Ascending aorta (tissue), 2 donors: Measurements from ENCODE around the gene CCDC183. TPM values are rescaled to one million over a fixed set of nuclear protein-coding genes. Genes with fewer than 3 reads are reported as not detected.
"Not testable (repeated sequence)": the region's sequence is repeated elsewhere in the genome, so short reads cannot be mapped to it uniquely, and the experiment has no call there.

Source experiments
- DNase-seq, 2 donors: peaks; one replicate each; pipeline ENCODE4 v3.0.0-alpha.2; 2019; ENCODE audit warnings: low spot score in 2 of 2
- H3K27ac ChIP-seq, 2 donors: fragments of 200-600 bp; sonication (generic); one replicate each; pipeline ENCODE4 v1.5.1; 2016 to 2017; ENCODE audit warnings: mild to moderate bottlenecking in 1 of 2
- H3K27me3 ChIP-seq: fragments of 200-600 bp; sonication (generic); one replicate; pipeline ENCODE4 v1.5.1; 2017
- H3K36me3 ChIP-seq, 2 donors: fragments of 200-600 bp; sonication (generic); one replicate each; pipeline ENCODE4 v1.5.1; 2016
- H3K4me1 ChIP-seq, 2 donors: fragments of 200-600 bp; sonication (generic); one replicate each; pipeline ENCODE4 v1.5.1; 2016 to 2017; ENCODE audit warnings: mild to moderate bottlenecking in 1 of 2
- H3K4me3 ChIP-seq, 2 donors: fragments of 200-600 bp; sonication (generic); one replicate each; pipeline ENCODE4 v1.5.1; 2016 to 2017; ENCODE audit warnings: mild to moderate bottlenecking in 1 of 2
- H3K9me3 ChIP-seq, 2 donors: fragments of 200-600 bp; sonication (generic); one replicate each; pipeline ENCODE4 v1.5.1; 2016
- intact Hi-C: fragments of 100-400 bp; cut with DNase I; formaldehyde crosslinking; loops from one replicate; pipeline ENCODE4 v1.15.1; 2023
- total RNA-seq: library from RNA; depleted of rRNA; stranded (reverse); fragments of >200 nt; gene quantifications from one replicate; pipeline ENCODE4 v1.1.0, GENCODE V29; 2016
- TF ChIP-seq, protein P1 (sequence below), 3 experiments: fragments of 200-600 bp in 2 of 3; fragments of 450-650 bp in 1 of 3; sonication (generic) in 2 of 3; IDR thresholded peaks; one replicate each; pipeline ENCODE4 v1.5.1; 2016 to 2019; ENCODE audit warnings: antibody characterized with exemption in 3 of 3, mild to moderate bottlenecking in 1 of 3, moderate library complexity in 1 of 3

The CCDC183 gene
- total RNA-seq, 1 donor from 2014 or later, result not detected

DNA sequence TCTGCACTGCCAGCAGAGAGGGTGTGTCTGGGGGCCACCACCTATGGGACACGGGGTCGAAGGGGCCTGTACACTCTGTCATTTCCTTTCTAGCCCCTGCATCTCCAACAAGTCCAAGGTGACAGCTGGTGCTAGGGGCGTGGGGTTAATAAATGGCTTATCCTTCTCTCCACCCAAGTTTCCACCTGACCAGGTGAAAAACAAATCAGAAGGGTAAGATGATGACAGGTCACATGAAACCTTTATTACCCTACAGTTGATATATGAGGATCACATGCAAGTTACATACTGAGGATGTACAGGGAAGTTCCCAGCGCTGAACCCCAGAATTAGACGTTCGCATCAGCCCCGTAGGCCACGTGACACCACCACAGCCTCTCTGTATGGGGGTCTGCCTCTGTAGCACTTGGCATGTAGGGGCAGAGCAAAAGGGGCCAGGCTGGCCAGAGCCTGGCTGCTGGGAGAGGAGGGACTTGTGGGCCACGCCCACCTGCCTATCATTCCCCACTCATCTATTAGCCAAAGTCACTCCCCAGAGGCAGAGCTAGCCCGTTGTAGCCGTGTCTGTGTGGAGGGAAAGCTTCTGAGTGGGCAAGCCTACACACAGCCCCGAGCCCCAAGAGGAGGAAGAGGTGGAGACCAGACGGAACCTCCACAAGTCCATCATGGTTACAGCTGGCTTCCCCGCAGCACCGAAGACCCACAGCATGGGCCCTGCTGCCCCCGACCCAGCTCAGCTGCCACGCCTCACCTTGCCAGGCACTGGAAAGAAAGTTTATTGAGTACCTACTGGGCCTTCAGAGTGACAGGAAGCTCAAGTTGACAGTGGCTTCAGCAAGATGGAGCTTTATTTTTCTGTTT is 2.8 kb upstream of the CCDC183 start:
- no peak overlapping the region for H3K27ac ChIP-seq
- intact Hi-C loops, result loop anchor here (10.0 kb wide), 1 partner anchor 431 kb away; the partner anchor contains the start of genes CYSRT1, RNF208 and RNF224
- H3K36me3 ChIP-seq, result no peaks in the 10 kb centered on the region
- DNase-seq, result no peak
- no peaks in the 10 kb centered on the region for H3K9me3 ChIP-seq
- H3K4me3 ChIP-seq, result no peak overlapping the region
- H3K27me3 ChIP-seq, result no peaks in the 10 kb centered on the region
- H3K4me1 ChIP-seq, result peaks cover 0 to 14% of the 10 kb centered on the region in 2 donors
- TF ChIP-seq, protein P1, sequence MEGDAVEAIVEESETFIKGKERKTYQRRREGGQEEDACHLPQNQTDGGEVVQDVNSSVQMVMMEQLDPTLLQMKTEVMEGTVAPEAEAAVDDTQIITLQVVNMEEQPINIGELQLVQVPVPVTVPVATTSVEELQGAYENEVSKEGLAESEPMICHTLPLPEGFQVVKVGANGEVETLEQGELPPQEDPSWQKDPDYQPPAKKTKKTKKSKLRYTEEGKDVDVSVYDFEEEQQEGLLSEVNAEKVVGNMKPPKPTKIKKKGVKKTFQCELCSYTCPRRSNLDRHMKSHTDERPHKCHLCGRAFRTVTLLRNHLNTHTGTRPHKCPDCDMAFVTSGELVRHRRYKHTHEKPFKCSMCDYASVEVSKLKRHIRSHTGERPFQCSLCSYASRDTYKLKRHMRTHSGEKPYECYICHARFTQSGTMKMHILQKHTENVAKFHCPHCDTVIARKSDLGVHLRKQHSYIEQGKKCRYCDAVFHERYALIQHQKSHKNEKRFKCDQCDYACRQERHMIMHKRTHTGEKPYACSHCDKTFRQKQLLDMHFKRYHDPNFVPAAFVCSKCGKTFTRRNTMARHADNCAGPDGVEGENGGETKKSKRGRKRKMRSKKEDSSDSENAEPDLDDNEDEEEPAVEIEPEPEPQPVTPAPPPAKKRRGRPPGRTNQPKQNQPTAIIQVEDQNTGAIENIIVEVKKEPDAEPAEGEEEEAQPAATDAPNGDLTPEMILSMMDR (IDR thresholded peaks at IDR 0.05), result no peak

DNA sequence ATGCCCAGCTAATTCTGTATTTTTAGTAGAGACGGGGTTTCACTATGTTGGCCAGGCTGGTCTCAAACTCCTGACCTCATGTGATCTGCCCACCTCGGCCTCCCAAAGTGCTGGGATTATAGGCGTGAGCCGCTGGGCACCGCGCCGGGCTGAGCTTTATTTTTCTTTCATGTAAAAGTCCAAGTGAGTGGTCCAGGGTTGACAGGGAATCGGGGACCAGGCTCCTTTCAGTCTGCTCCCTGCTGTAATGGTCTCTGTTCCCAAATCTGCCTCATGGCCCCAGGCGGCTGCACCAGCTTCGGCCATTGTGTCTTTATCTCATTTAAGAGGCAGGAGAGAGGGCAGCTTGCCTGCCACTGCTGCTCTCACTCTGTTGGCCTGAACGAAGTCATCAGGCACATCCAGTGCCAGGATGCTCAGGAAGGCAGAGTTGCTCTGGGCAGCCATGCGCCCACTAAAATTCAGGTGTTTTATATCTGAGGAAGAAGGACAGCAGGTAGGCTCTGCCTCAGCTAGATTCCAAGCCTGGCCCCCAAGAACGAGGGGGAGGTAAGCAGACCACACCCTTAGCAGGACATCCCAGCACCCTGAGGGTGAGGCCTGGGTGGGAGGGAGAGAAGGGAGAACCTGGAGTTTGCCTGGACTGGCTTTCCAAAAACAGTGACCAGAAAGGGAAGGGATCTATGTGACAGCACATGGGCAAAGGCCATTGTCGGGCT is 1.7 kb upstream of the CCDC183 start:
- intact Hi-C loops, result loop anchor here (10.0 kb wide), 1 partner anchor 430 kb away; the partner anchor contains the start of genes CYSRT1, RNF208 and RNF224

DNA sequence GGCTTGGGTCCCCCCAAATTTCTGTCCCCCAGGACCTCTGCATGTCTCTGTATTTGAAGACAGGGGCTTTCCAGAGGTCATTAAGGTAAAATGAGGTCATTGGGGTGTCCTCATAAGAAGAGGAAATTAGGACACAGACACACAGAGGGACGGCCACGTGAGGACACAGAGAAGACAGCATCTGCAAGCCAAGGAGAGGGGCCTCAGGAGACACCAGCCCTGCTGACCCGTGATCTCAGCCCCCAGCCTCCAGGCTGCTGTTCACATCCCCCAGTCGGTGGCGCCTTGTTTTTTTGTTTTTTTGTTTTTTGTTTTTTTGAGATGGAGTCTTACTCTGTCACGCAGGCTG is 1.2 kb upstream of the CCDC183 start:
- TF ChIP-seq, protein P1 (IDR thresholded peaks at IDR 0.05), result no peak
- Histone ChIP-seq H3K36me3 (no peaks in the 10 kb centered on the region), H3K4me3 (no peak overlapping the region), H3K27me3 (peaks cover 11% of the 10 kb centered on the region), H3K27ac (no peak overlapping the region), H3K9me3 (no peaks in the 10 kb centered on the region), H3K4me1 (peaks cover 4 to 21% of the 10 kb centered on the region in 2 donors)
- DNase-seq, result no peak
- intact Hi-C loops, result loop anchor here (10.0 kb wide), 1 partner anchor 430 kb away; the partner anchor contains the start of genes CYSRT1, RNF208 and RNF224

More for the DNA sequence above, 1.7 kb upstream of the CCDC183 start:
- H3K27me3 ChIP-seq, result peaks cover 11% of the 10 kb centered on the region
- peaks cover 0 to 16% of the 10 kb centered on the region in 2 donors for H3K4me1 ChIP-seq
- no peak for DNase-seq
- TF ChIP-seq, protein P1 (IDR thresholded peaks at IDR 0.05), result no peak
- H3K36me3 ChIP-seq, result no peaks in the 10 kb centered on the region
- no peak overlapping the region for H3K4me3 ChIP-seq
- H3K9me3 ChIP-seq, result no peaks in the 10 kb centered on the region
- H3K27ac ChIP-seq, result no peak overlapping the region

DNA sequence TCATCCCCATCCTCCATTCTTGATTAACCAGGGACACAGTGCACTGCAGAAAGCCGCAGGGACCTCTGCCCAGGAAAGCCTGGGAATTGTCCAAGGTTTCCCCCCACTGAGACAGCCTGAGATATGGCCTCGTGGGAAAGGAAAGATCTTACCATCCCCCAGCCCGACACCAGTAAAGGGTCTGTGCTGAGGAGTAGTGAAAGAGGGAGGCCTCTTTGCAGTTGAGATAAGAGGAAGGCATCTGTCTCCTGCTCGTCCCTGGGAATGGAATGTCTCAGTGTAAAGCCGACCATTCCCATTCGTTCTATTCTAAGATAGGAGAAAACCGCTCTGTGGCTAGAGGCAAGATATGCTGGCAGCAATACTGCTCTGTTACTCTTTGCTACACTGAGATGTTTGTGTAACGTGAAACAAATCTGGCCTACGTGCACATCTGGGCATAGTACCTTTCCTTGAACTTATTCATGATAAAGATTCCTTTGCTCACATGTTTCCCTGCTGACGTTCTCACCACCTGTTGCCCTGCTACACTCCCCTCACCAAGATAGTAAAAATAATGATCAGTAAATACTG is 723 bp downstream of the CCDC183 start:
- not testable (repeated sequence) for H3K36me3 ChIP-seq, H3K9me3 ChIP-seq, H3K4me3 ChIP-seq, DNase-seq, H3K27ac ChIP-seq
- intact Hi-C loops, result loop anchor here (10.0 kb wide), 1 partner anchor 428 kb away; the partner anchor contains the start of genes CYSRT1, RNF208 and RNF224
- peaks cover 7 to 19% of the 10 kb centered on the region in 2 donors for H3K4me1 ChIP-seq
- peaks cover 11% of the 10 kb centered on the region for H3K27me3 ChIP-seq

DNA sequence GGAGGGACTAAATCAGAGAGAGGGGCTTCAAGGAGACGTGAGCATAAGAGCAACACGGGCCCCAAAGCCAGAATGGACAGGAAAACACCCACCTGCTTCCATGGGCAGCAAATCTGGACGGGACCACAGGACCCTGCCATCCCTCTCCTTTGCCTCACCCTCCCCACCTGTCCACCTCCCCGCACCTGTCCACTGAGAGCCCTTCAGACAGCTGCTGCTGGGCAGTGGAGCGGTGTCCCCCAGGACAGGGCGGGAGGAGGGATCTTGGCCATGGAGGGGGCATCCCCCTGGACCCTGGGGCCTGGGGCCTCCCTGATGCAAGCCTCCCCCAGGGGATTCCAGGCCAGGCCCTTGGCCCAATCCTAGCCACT is 2.6 kb downstream of the CCDC183 start:
- no peak overlapping the region for H3K27ac ChIP-seq
- H3K4me3 ChIP-seq, result no peak overlapping the region
- peaks cover 11% of the 10 kb centered on the region for H3K27me3 ChIP-seq
- DNase-seq, result no peak
- TF ChIP-seq, protein P1 (IDR thresholded peaks at IDR 0.05), result no peak
- intact Hi-C loops, result loop anchor here (10.0 kb wide), 1 partner anchor 426 kb away; the partner anchor contains the start of genes CYSRT1, RNF208 and RNF224
- peaks cover 7 to 13% of the 10 kb centered on the region in 2 donors for H3K4me1 ChIP-seq
- H3K9me3 ChIP-seq, result no peaks in the 10 kb centered on the region
- no peaks in the 10 kb centered on the region for H3K36me3 ChIP-seq
